Measurements from ENCODE around the gene ACAP3. TPM values are rescaled to one million over a fixed set of nuclear protein-coding genes. Genes with fewer than 3 reads are reported as not detected.

ACAP3 gene
- total and polyA plus RNA-seq, 4 donors, result 2.7 to 24.8 (median 15.0) TPM

DNA sequence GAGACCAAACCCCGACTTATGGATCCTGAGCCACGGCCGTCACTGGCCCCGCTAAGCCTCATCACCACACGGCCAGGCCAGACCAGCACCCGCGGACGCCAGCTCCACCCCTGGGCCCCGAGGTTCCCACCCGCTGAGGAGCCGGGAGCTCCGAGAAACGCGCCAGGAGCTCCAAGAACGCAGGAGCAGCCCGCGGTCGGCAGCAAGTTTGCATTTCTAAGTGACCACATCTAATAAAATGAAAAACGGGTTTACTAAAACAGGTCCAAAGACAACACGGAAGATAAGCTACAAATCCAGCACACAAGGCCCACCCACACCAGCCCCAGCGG, 53.1 kb downstream of the ACAP3 start:
- TF ChIP-seq ZBTB33 (IDR thresholded peaks at IDR 0.05) (no peak), FOXA2 (IDR thresholded peaks at IDR 0.05) (no peak), HNF4G (IDR thresholded peaks at IDR 0.05) (no peak), NR2F2 (IDR thresholded peaks at IDR 0.05) (no peak), GABPA (IDR thresholded peaks at IDR 0.05 in 1 of 2, conservative IDR thresholded peaks at IDR 0.05 in 1 of 2) (no peak), CTCF (IDR thresholded peaks at IDR 0.05; ENCODE audit: low read depth, low read length, missing input control) (no peak), HNF4A (conservative IDR thresholded peaks at IDR 0.05) (no peak), RAD21 (IDR thresholded peaks at IDR 0.05) (no peak), SP1 (IDR thresholded peaks at IDR 0.05) (no peak), EGR1 (IDR thresholded peaks at IDR 0.05; ENCODE audit: low read depth in 2 of 2) (no peak), JUND (IDR thresholded peaks at IDR 0.05) (no peak), RXRA (IDR thresholded peaks at IDR 0.05) (no peak), FOXA1 (IDR thresholded peaks at IDR 0.05) (no peak), TAF1 (conservative IDR thresholded peaks at IDR 0.05) (no peak), YY1 (IDR thresholded peaks at IDR 0.05) (no peak)
- TF ChIP-seq, protein P1, sequence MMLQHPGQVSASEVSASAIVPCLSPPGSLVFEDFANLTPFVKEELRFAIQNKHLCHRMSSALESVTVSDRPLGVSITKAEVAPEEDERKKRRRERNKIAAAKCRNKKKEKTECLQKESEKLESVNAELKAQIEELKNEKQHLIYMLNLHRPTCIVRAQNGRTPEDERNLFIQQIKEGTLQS (IDR thresholded peaks at IDR 0.05), result no peak
- TF ChIP-seq, protein P2, sequence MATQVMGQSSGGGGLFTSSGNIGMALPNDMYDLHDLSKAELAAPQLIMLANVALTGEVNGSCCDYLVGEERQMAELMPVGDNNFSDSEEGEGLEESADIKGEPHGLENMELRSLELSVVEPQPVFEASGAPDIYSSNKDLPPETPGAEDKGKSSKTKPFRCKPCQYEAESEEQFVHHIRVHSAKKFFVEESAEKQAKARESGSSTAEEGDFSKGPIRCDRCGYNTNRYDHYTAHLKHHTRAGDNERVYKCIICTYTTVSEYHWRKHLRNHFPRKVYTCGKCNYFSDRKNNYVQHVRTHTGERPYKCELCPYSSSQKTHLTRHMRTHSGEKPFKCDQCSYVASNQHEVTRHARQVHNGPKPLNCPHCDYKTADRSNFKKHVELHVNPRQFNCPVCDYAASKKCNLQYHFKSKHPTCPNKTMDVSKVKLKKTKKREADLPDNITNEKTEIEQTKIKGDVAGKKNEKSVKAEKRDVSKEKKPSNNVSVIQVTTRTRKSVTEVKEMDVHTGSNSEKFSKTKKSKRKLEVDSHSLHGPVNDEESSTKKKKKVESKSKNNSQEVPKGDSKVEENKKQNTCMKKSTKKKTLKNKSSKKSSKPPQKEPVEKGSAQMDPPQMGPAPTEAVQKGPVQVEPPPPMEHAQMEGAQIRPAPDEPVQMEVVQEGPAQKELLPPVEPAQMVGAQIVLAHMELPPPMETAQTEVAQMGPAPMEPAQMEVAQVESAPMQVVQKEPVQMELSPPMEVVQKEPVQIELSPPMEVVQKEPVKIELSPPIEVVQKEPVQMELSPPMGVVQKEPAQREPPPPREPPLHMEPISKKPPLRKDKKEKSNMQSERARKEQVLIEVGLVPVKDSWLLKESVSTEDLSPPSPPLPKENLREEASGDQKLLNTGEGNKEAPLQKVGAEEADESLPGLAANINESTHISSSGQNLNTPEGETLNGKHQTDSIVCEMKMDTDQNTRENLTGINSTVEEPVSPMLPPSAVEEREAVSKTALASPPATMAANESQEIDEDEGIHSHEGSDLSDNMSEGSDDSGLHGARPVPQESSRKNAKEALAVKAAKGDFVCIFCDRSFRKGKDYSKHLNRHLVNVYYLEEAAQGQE (IDR thresholded peaks at IDR 0.05), result no peak
- TF ChIP-seq, protein P3, sequence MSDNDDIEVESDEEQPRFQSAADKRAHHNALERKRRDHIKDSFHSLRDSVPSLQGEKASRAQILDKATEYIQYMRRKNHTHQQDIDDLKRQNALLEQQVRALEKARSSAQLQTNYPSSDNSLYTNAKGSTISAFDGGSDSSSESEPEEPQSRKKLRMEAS (IDR thresholded peaks at IDR 0.05), result no peak

More for the DNA sequence above, 53.1 kb downstream of the ACAP3 start:
- Histone ChIP-seq H3K9me3 (ENCODE audit: control insufficient read depth in 4 of 4, low read length in 3 of 4) (no peaks in the 10 kb centered on the region), H3K27me3 (ENCODE audit: control insufficient read depth in 4 of 4, insufficient read depth in 4 of 4, low read length in 3 of 4) (no peaks in the 10 kb centered on the region), H3K4me1 (ENCODE audit: control insufficient read depth in 4 of 4, insufficient read depth in 4 of 4, low read length in 3 of 4) (no peaks in the 10 kb centered on the region), H3K27ac (ENCODE audit: low read depth in 1 of 2, low read length in 2 of 2) (no peak overlapping the region), H3K36me3 (ENCODE audit: control insufficient read depth in 4 of 4, insufficient read depth in 3 of 4, low read depth in 1 of 4, low read length in 3 of 4) (peaks cover 13 to 33% (median 17%) of the 10 kb centered on the region in 4 donors), H3K4me3 (ENCODE audit: low read depth in 1 of 3, low read length in 3 of 3) (no peak overlapping the region), H3K9ac (ENCODE audit: low read depth in 1 of 2, low read length in 2 of 2) (no peak overlapping the region)
- 93% methylated on average over 21 of the region's 21 CpGs for WGBS
- no peak for DNase-seq (ENCODE audit: low spot score)

Data from liver (tissue), 9 donors.